ENCODE data around the gene ULBP2. TPM values are rescaled to one million over a fixed set of nuclear protein-coding genes. Genes with fewer than 3 reads are reported as not detected.

Gene ULBP2
- total RNA-seq, 2 experiments from 2014 or later: 0.60 to 2.6 TPM

- H3K9me3 ChIP-seq (ENCODE audit: low read length): no peaks in the 10 kb centered on the region
- no peaks in the 10 kb centered on the region for H4K20me1 ChIP-seq (ENCODE audit: insufficient read depth, low read length)
- TF ChIP-seq CTCF (conservative IDR thresholded peaks at IDR 0.05; ENCODE audit: low read length) (no peak), EZH2phosphoT487 (IDR thresholded peaks at IDR 0.05; ENCODE audit: borderline replicate concordance, low read depth, low read length) (no peak)
- peaks cover 11% of the 10 kb centered on the region for H3K4me1 ChIP-seq (ENCODE audit: insufficient read depth, low read length, poor library complexity, severe bottlenecking)
- H3K4me3 ChIP-seq (ENCODE audit: low read depth, low read length, poor library complexity, severe bottlenecking): no peak overlapping the region
- no peak for DNase-seq (ENCODE audit: low spot score)
- intact Hi-C loops (cut with micrococcal nuclease; ENCODE audit: unreplicated experiment): loop anchor here (10.0 kb wide), 1 partner anchor 360 kb away; the partner anchor contains the start of gene GINM1
- no peak overlapping the region for H2AFZ ChIP-seq (ENCODE audit: low read length)
- no TSS peak for BruUV-seq (replicated peaks)
- H3K36me3 ChIP-seq (ENCODE audit: insufficient read depth, low read length): no peaks in the 10 kb centered on the region
- H3K27ac ChIP-seq (ENCODE audit: low read depth, low read length, poor library complexity, severe bottlenecking): no peak overlapping the region
- CTCF ChIA-PET (ENCODE audit: unreplicated experiment): interaction anchor here (1.1 to 2.0 kb wide), 2 partner anchors 84 to 89 kb away, joined by 4 read pairs; no protein-coding TSS in a partner anchor
- no peaks in the 10 kb centered on the region for H3K9me2 ChIP-seq (ENCODE audit: insufficient read depth, low read length)
- POLR2A ChIA-PET: no interaction called here
- H3K79me2 ChIP-seq (ENCODE audit: insufficient read depth, low read depth, low read length): no peaks in the 10 kb centered on the region
- no peak overlapping the region for H3K4me2 ChIP-seq (ENCODE audit: low read length)
These were observed 16.9 kb upstream of the ULBP2 start for GRCh38 chr6:149924933-149925252.

GRCh38 chr6:149925253-149925973, 16.4 kb upstream of the ULBP2 start:
- no TSS peak for BruUV-seq (replicated peaks)
- no peak for DNase-seq (ENCODE audit: low spot score)
- Histone ChIP-seq H2AFZ (ENCODE audit: low read length) (peak overlapping the region; percentile 40; the same call in 1 of the 2 replicates), H4K20me1 (ENCODE audit: insufficient read depth, low read length) (no peaks in the 10 kb centered on the region), H3K27ac (ENCODE audit: low read depth, low read length, poor library complexity, severe bottlenecking) (no peak overlapping the region), H3K9me2 (ENCODE audit: insufficient read depth, low read length) (no peaks in the 10 kb centered on the region), H3K9me3 (ENCODE audit: low read length) (no peaks in the 10 kb centered on the region), H3K36me3 (ENCODE audit: insufficient read depth, low read length) (no peaks in the 10 kb centered on the region), H3K4me1 (ENCODE audit: insufficient read depth, low read length, poor library complexity, severe bottlenecking) (peaks cover 11% of the 10 kb centered on the region), H3K79me2 (ENCODE audit: insufficient read depth, low read depth, low read length) (no peaks in the 10 kb centered on the region), H3K4me3 (ENCODE audit: low read depth, low read length, poor library complexity, severe bottlenecking) (peak overlapping the region; percentile 22), H3K4me2 (ENCODE audit: low read length) (peak overlapping the region; percentile 42)
- intact Hi-C loops (cut with micrococcal nuclease; ENCODE audit: unreplicated experiment): loop anchor here (10.0 kb wide), 1 partner anchor 361 kb away; the partner anchor contains the start of gene GINM1
- ChIA-PET POLR2A (no interaction called here), CTCF (ENCODE audit: unreplicated experiment) (interaction anchor here (1.1 to 2.0 kb wide), 2 partner anchors 85 to 90 kb away, joined by 4 read pairs; no protein-coding TSS in a partner anchor)
- TF ChIP-seq CTCF (conservative IDR thresholded peaks at IDR 0.05; ENCODE audit: low read length) (no peak), EZH2phosphoT487 (IDR thresholded peaks at IDR 0.05; ENCODE audit: borderline replicate concordance, low read depth, low read length) (no peak)
